Kidney (tissue), 14 donors: ENCODE data around the gene MEF2A. TPM values are rescaled to one million over a fixed set of nuclear protein-coding genes. Genes with fewer than 3 reads are reported as not detected.
A peak's percentile ranks its signal among the peaks of the same experiment; 100 is the strongest.

Source experiments
- DNase-seq, 5 donors: peaks; one replicate each; pipeline ENCODE4 v3.0.0-alpha.2; 2013 to 2020
- FAIRE-seq: peaks from 2 replicates; lab custom pipeline; 2012; peaks lifted over from hg19 to GRCh38; lab: Jason Lieb, UNC
- H3K27ac ChIP-seq, 2 donors: one replicate each; pipeline ENCODE4 v1.7.0; 2013; ENCODE audit warnings: low read depth in 2 of 2, low read length in 2 of 2, inconsistent platforms in 1 of 2
- H3K27me3 ChIP-seq: one replicate; pipeline ENCODE4 v1.7.1; 2013; ENCODE audit warnings: low read length, inconsistent platforms; ENCODE audit not compliant: control insufficient read depth, insufficient read depth
- H3K36me3 ChIP-seq, 3 donors: one replicate each; pipeline versions ENCODE4 v1.7.0 to v1.7.1; 2013; ENCODE audit warnings: low read length in 3 of 3, control low read depth in 1 of 3, inconsistent platforms in 1 of 3; ENCODE audit not compliant: insufficient read depth in 3 of 3, control insufficient read depth in 2 of 3
- H3K4me1 ChIP-seq, 3 donors: one replicate each; pipeline versions ENCODE4 v1.7.0 to v1.7.1; 2013; ENCODE audit warnings: low read length in 3 of 3, inconsistent platforms in 1 of 3, low read depth in 1 of 3; ENCODE audit not compliant: control insufficient read depth in 2 of 3, insufficient read depth in 2 of 3
- H3K4me3 ChIP-seq, 3 donors: one replicate each; pipeline versions ENCODE4 v1.7.0 to v1.8.1; 2013; ENCODE audit warnings: low read length in 3 of 3, control low read depth in 1 of 3, inconsistent platforms in 1 of 3
- H3K9ac ChIP-seq, 3 donors: one replicate each; pipeline versions ENCODE4 v1.7.0 to v1.7.1; 2013; ENCODE audit warnings: low read length in 3 of 3, control low read depth in 1 of 3, inconsistent platforms in 1 of 3
- H3K9me3 ChIP-seq, 3 donors: one replicate each; pipeline versions ENCODE4 v1.7.0 to v1.7.1; 2013; ENCODE audit warnings: low read length in 3 of 3, control low read depth in 1 of 3, inconsistent platforms in 1 of 3; ENCODE audit not compliant: control insufficient read depth in 2 of 3, insufficient read depth in 1 of 3
- CTCF ChIP-seq: IDR thresholded peaks from 3 replicates; pipeline ENCODE4 v1.5.1; 2012; ENCODE audit warnings: mild to moderate bottlenecking, moderate library complexity, borderline replicate concordance; ENCODE audit not compliant: insufficient read depth; ENCODE audit errors: extremely low read depth
- intact Hi-C: fragments of 100-400 bp; cut with DNase I; formaldehyde crosslinking; loops from one replicate; pipeline ENCODE4 v1.11.1; 2022
- polyA plus RNA-seq: library from polyadenylated mRNA; stranded (reverse); fragments of 350-450 nt; fragmentation: Illumina TruSeq; extraction: RNeasy Lipid Tissue Mini Kit (QIAGEN cat#74804); gene quantifications from one replicate; pipeline ENCODE4 v1.2.3, GENCODE V29; 2014; ENCODE audit warnings: low read depth, low replicate concordance; ENCODE audit not compliant: insufficient read depth
- total RNA-seq: library from RNA; stranded (reverse); fragmentation: NEBNext Ultra II Directional; extraction: Animal tissue kit (Norgen Biotek cat#: 25700); gene quantifications from one replicate; pipeline ENCODE4 v1.2.1, GENCODE V29; 2021
- donor health status: control.
- donor health status: control.
- donor health status: control.
- donor health status: control.
- donor health status: control.
- donor health status: DM: yes; HTN: yes; CAD: no.
- donor health status: Normal renal cell carcinoma (clear cell type).

MEF2A gene
- total and polyA plus RNA-seq, 2 donors from 2014 or later = 20.8 to 82.2 TPM

GRCh38 chr15:99568625-99569352, 3.0 kb downstream of the MEF2A start:
- Histone ChIP-seq H3K36me3 (no peaks in the 10 kb centered on the region), H3K9me3 (no peaks in the 10 kb centered on the region), H3K27me3 (no peaks in the 10 kb centered on the region), H3K4me3 (peak overlapping the region in 1 of 3 donors; percentile 38), H3K4me1 (peaks cover 3 to 12% (median 9%) of the 10 kb centered on the region in 3 donors), H3K27ac (no peak overlapping the region), H3K9ac (peak overlapping the region in 1 of 3 donors; percentile 32)
- DNase-seq (no peak), FAIRE-seq (no peak)
- intact Hi-C loops = no loop called here
- TF ChIP-seq CTCF = no peak

- Histone ChIP-seq H3K4me3 (no peak overlapping the region), H3K9me3 (no peaks in the 10 kb centered on the region), H3K4me1 (peaks cover 0 to 10% (median 9%) of the 10 kb centered on the region in 3 donors), H3K9ac (no peak overlapping the region), H3K27me3 (no peaks in the 10 kb centered on the region), H3K36me3 (no peaks in the 10 kb centered on the region), H3K27ac (no peak overlapping the region)
- FAIRE-seq (no peak), DNase-seq (no peak)
- intact Hi-C loops = no loop called here
- no peak for TF ChIP-seq CTCF
These were observed 5.5 kb downstream of the MEF2A start for GRCh38 chr15:99571299-99571698.

- H3K9me3 ChIP-seq = no peaks in the 10 kb centered on the region
- peaks cover 0 to 5% (median 3%) of the 10 kb centered on the region in 3 donors for H3K4me1 ChIP-seq
- H3K27me3 ChIP-seq = no peaks in the 10 kb centered on the region
- no peak overlapping the region for H3K9ac ChIP-seq
- FAIRE-seq (no peak), DNase-seq (no peak)
- no peak for TF ChIP-seq CTCF
- no peak overlapping the region for H3K4me3 ChIP-seq
- H3K36me3 ChIP-seq = no peaks in the 10 kb centered on the region
- no peak overlapping the region for H3K27ac ChIP-seq
- intact Hi-C loops = no loop called here
These were observed 8.3 kb downstream of the MEF2A start for GRCh38 chr15:99574048-99574447.
